ENCODE measurements around the gene CABYR.

The CABYR gene

GRCh38 chr18:24114924-24115549 is 23.8 kb upstream of the CABYR start:
- no peak overlapping the region for H3K4me3 ChIP-seq (replicated peaks in 1 of 2; ENCODE audit: low read depth in 2 of 2, low read length in 2 of 2)
- no peak for DNase-seq (ENCODE audit: low read depth in 2 of 2)
- no peak for TF ChIP-seq CTCF (IDR thresholded peaks at IDR 0.05; ENCODE audit: low read depth, low read length)

GRCh38 chr18:24115628-24116027 is 23.2 kb upstream of the CABYR start:
- TF ChIP-seq CTCF (IDR thresholded peaks at IDR 0.05; ENCODE audit: low read depth, low read length): no peak
- no peak for DNase-seq (ENCODE audit: low read depth in 2 of 2)
- H3K4me3 ChIP-seq (replicated peaks in 1 of 2; ENCODE audit: low read depth in 2 of 2, low read length in 2 of 2): no peak overlapping the region

GRCh38 chr18:24118750-24119577 is 19.9 kb upstream of the CABYR start:
- no peak overlapping the region for H3K4me3 ChIP-seq (replicated peaks in 1 of 2; ENCODE audit: low read depth in 2 of 2, low read length in 2 of 2)
- DNase-seq (ENCODE audit: low read depth in 2 of 2): peak; percentile 81 to 84
- TF ChIP-seq CTCF (IDR thresholded peaks at IDR 0.05; ENCODE audit: low read depth, low read length): peak; percentile 71

GRCh38 chr18:24120676-24121075 is 18.2 kb upstream of the CABYR start:
- no peak for DNase-seq (ENCODE audit: low read depth in 2 of 2)
- no peak for TF ChIP-seq CTCF (IDR thresholded peaks at IDR 0.05; ENCODE audit: low read depth, low read length)
- no peak overlapping the region for H3K4me3 ChIP-seq (replicated peaks in 1 of 2; ENCODE audit: low read depth in 2 of 2, low read length in 2 of 2)

GRCh38 chr18:24121625-24122024 is 17.2 kb upstream of the CABYR start:
- H3K4me3 ChIP-seq (replicated peaks in 1 of 2; ENCODE audit: low read depth in 2 of 2, low read length in 2 of 2): no peak overlapping the region
- TF ChIP-seq CTCF (IDR thresholded peaks at IDR 0.05; ENCODE audit: low read depth, low read length): no peak

GRCh38 chr18:24126155-24126961 is 12.5 kb upstream of the CABYR start:
- H3K4me3 ChIP-seq (replicated peaks in 1 of 2; ENCODE audit: low read depth in 2 of 2, low read length in 2 of 2): no peak overlapping the region
- peak; percentile 10 to 15 for DNase-seq (ENCODE audit: low read depth in 2 of 2)

More at GRCh38 chr18:24121625-24122024, 17.2 kb upstream of the CABYR start:
- no peak for DNase-seq (ENCODE audit: low read depth in 2 of 2)

More at GRCh38 chr18:24126155-24126961, 12.5 kb upstream of the CABYR start:
- TF ChIP-seq CTCF (IDR thresholded peaks at IDR 0.05; ENCODE audit: low read depth, low read length): no peak
